Measurements from ENCODE around the gene SPON1.

SPON1 gene

GRCh38 chr11:14101388-14101787, 138.9 kb downstream of the SPON1 start:
- no peak overlapping the region for H3K4me3 ChIP-seq (ENCODE audit: low read depth, low read length)
- DNase-seq, result no peak
- in situ Hi-C loops (cut with HindIII; ENCODE audit: low pct_ligation_motif_present, low sequenced_read_pairs), result no loop called here
- H3K36me3 ChIP-seq (replicated peaks), result no peaks in the 10 kb centered on the region
- no peak overlapping the region for H3K27ac ChIP-seq
- TF ChIP-seq CTCF (IDR thresholded peaks at IDR 0.05; ENCODE audit: low read depth, low read length, missing control alignments), result no peak
- H3K27me3 ChIP-seq (replicated peaks), result no peaks in the 10 kb centered on the region

- Histone ChIP-seq H3K36me3 (replicated peaks) (no peaks in the 10 kb centered on the region), H3K4me3 (ENCODE audit: low read depth, low read length) (no peak overlapping the region), H3K27me3 (replicated peaks) (no peaks in the 10 kb centered on the region), H3K27ac (no peak overlapping the region)
- in situ Hi-C loops (cut with HindIII; ENCODE audit: low pct_ligation_motif_present, low sequenced_read_pairs), result no loop called here
- no peak for DNase-seq
- no peak for TF ChIP-seq CTCF (IDR thresholded peaks at IDR 0.05; ENCODE audit: low read depth, low read length, missing control alignments)
These were observed 140.2 kb downstream of the SPON1 start for GRCh38 chr11:14102766-14103165.

- in situ Hi-C loops (cut with HindIII; ENCODE audit: low pct_ligation_motif_present, low sequenced_read_pairs), result no loop called here
- H3K27ac ChIP-seq, result no peak overlapping the region
- no peak for DNase-seq
These were observed 142.9 kb downstream of the SPON1 start for GRCh38 chr11:14105446-14105845.

DNA sequence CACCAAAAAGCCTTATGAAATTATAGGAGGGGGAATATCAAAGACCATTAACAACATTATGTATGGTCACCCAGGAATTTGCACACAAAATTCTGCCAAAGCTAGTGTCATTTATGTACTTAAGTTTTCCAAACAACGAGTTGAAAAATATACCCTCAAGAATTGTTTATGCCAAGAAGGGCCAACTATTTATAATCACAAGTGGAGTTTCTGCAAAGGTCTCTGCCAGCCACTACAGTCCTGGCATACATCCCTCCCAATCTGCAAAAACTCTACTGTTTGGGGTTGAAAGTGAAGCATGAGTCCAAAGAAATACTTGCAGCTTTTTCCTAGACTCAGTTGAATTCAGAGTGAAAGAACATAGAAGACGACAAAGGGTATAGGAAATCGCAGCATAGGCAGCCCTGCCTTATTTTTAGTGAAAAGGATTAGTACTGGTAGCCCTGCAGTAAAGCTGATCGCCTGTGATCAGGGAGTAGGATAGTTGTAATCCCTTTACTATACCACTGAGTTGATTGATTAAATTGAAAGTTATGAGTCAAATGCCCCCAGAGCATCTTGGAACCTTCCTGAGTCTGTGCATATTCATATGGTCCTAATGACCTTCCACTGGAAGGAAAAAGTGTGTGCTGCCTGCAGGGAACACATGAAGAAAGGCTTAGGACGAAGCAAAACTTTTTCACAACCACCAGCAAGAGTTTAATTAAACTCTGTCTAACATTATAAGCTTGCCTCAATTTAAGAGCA, 144.0 kb downstream of the SPON1 start:
- H3K27ac ChIP-seq, result no peak overlapping the region
- no peak overlapping the region for H3K4me3 ChIP-seq (ENCODE audit: low read depth, low read length)
- H3K27me3 ChIP-seq (replicated peaks), result no peaks in the 10 kb centered on the region
- TF ChIP-seq CTCF (IDR thresholded peaks at IDR 0.05; ENCODE audit: low read depth, low read length, missing control alignments), result no peak
- no peaks in the 10 kb centered on the region for H3K36me3 ChIP-seq (replicated peaks)
- no peak for DNase-seq
- in situ Hi-C loops (cut with HindIII; ENCODE audit: low pct_ligation_motif_present, low sequenced_read_pairs), result no loop called here

More at GRCh38 chr11:14105446-14105845, 142.9 kb downstream of the SPON1 start:
- Histone ChIP-seq H3K36me3 (replicated peaks) (no peaks in the 10 kb centered on the region), H3K4me3 (ENCODE audit: low read depth, low read length) (no peak overlapping the region), H3K27me3 (replicated peaks) (no peaks in the 10 kb centered on the region)
- no peak for TF ChIP-seq CTCF (IDR thresholded peaks at IDR 0.05; ENCODE audit: low read depth, low read length, missing control alignments)

DNA sequence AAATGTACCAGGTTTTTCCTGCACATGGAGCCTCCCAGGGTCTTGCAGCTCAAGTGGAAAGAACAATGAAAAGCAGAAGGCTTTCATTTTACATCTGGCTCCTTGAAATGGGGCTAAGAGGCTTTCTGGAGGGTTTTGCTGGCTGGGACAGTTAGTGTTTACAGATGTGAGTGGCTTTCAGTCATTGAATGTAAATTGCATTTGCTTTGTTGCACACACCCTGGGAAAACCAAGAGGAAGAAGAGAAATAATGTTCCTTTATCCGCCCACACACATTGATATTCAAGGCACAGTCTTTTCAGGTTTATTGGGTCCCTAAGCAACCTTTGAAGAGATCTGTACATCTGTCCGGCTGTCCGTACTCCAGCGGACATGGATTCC, 144.5 kb downstream of the SPON1 start:
- no peak for DNase-seq
- Histone ChIP-seq H3K4me3 (ENCODE audit: low read depth, low read length) (no peak overlapping the region), H3K27me3 (replicated peaks) (no peaks in the 10 kb centered on the region), H3K27ac (no peak overlapping the region), H3K36me3 (replicated peaks) (no peaks in the 10 kb centered on the region)
- no peak for TF ChIP-seq CTCF (IDR thresholded peaks at IDR 0.05; ENCODE audit: low read depth, low read length, missing control alignments)
- in situ Hi-C loops (cut with HindIII; ENCODE audit: low pct_ligation_motif_present, low sequenced_read_pairs), result no loop called here

DNA sequence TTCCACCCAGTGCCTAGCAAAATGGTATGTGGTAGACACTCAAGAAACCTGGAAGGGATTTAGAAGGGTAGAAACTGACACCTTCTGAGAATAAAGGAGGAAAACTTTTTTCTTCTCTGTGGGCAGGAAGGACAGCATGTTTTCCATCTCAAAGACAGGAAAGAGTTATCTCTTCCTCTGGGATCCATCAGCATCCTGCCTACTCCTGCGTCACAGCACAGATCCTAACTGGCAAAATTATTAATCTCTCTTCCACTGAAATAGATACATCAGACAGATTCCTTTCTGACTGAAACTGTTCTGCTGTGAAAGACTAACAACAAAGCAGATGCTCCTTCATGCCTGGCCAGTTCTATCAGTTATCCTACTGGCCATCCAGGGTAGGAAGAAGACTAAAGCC, 147.2 kb downstream of the SPON1 start:
- Histone ChIP-seq H3K36me3 (replicated peaks) (no peaks in the 10 kb centered on the region), H3K27me3 (replicated peaks) (no peaks in the 10 kb centered on the region), H3K4me3 (ENCODE audit: low read depth, low read length) (no peak overlapping the region), H3K27ac (no peak overlapping the region)
- TF ChIP-seq CTCF (IDR thresholded peaks at IDR 0.05; ENCODE audit: low read depth, low read length, missing control alignments), result no peak
- no peak for DNase-seq
- in situ Hi-C loops (cut with HindIII; ENCODE audit: low pct_ligation_motif_present, low sequenced_read_pairs), result no loop called here
